PC-3 (cell line): Measurements from ENCODE around the gene GNB1. TPM values are rescaled to one million over a fixed set of nuclear protein-coding genes. Genes with fewer than 3 reads are reported as not detected.

Source experiments
- ATAC-seq: fragments of 200-7000 bp; cut with Tn5 transposase; 2 replicates; pipeline ENCODE4 v1.9.1; 2020; ENCODE audit warnings: mild to moderate bottlenecking, moderate library complexity
- BruUV-seq: library from RNA; stranded (reverse); fragments of 400-500 nt; replicated peaks from 2 replicates; lab custom pipeline; 2021; lab: Mats Ljungman, UMichigan
- CTCF ChIA-PET: fragments of 300-600 bp; sonication (Branson Sonifier 250); formaldehyde crosslinking; loops from one replicate; lab custom pipeline; 2022; ENCODE audit warnings: antibody characterized with exemption; lab: Charles Lee
- POLR2A ChIA-PET: fragments of 300-600 bp; sonication (Branson Sonifier 250); formaldehyde crosslinking; loops from one replicate; lab custom pipeline; 2022; ENCODE audit warnings: antibody characterized with exemption; ENCODE audit not compliant: unreplicated experiment; lab: Charles Lee
- DNase-seq: peaks from one replicate; pipeline ENCODE4 v3.0.0-alpha.2; 2015
- H2AFZ ChIP-seq: fragments of 300-600 bp; sonication (generic); 2 replicates; pipeline ENCODE4 v1.6.0; 2016; ENCODE audit warnings: antibody characterized with exemption, low read length
- H3F3A ChIP-seq: fragments of 300-600 bp; sonication (generic); one replicate; pipeline ENCODE4 v1.6.0; 2017; ENCODE audit warnings: antibody characterized with exemption, low read length, control low read depth, mild to moderate bottlenecking; ENCODE audit not compliant: unreplicated experiment
- H3K27ac ChIP-seq: fragments of 300-600 bp; sonication (generic); 2 replicates; pipeline ENCODE4 v1.5.1; 2016; ENCODE audit warnings: mild to moderate bottlenecking, low read length
- H3K27me3 ChIP-seq: fragments of 300-600 bp; sonication (generic); 2 replicates; pipeline ENCODE4 v1.6.1; 2016; ENCODE audit warnings: low read length, mixed read lengths
- H3K36me3 ChIP-seq: fragments of 300-600 bp; sonication (generic); 2 replicates; pipeline ENCODE4 v1.6.1; 2016; ENCODE audit warnings: low read depth, mixed run types, low read length, mixed read lengths
- H3K4me1 ChIP-seq: fragments of 300-600 bp; sonication (generic); 2 replicates; pipeline ENCODE4 v1.5.1; 2016; ENCODE audit warnings: low read length; ENCODE audit not compliant: insufficient read depth
- H3K4me2 ChIP-seq: fragments of 300-600 bp; sonication (generic); 2 replicates; pipeline ENCODE4 v1.6.0; 2016; ENCODE audit warnings: low read length
- H3K4me3 ChIP-seq: fragments of 300-600 bp; sonication (generic); 2 replicates; pipeline ENCODE4 v1.5.1; 2016; ENCODE audit warnings: mild to moderate bottlenecking, low read length, mixed read lengths
- H3K79me2 ChIP-seq: fragments of 300-600 bp; sonication (generic); 2 replicates; pipeline ENCODE4 v1.6.1; 2017; ENCODE audit warnings: low read length, mixed read lengths
- H3K9ac ChIP-seq: fragments of 300-600 bp; sonication (generic); 2 replicates; pipeline ENCODE4 v1.6.0; 2016; ENCODE audit warnings: mild to moderate bottlenecking, low read length
- H3K9me2 ChIP-seq: fragments of 300-600 bp; sonication (generic); replicated peaks from 2 replicates; pipeline ENCODE4 v1.6.1; 2016; ENCODE audit warnings: mixed run types, low read length, mixed read lengths
- H3K9me3 ChIP-seq: fragments of 300-600 bp; sonication (generic); 2 replicates; pipeline ENCODE4 v1.6.1; 2016; ENCODE audit warnings: low read length, mixed read lengths
- H4K20me1 ChIP-seq: fragments of 300-600 bp; sonication (generic); 2 replicates; pipeline ENCODE4 v1.6.1; 2016; ENCODE audit warnings: low read length, mixed read lengths
- CTCF ChIP-seq: fragments of 300-600 bp; sonication (generic); conservative IDR thresholded peaks from 2 replicates; pipeline ENCODE4 v1.5.1; 2017; ENCODE audit warnings: antibody characterized with exemption, low read depth, mild to moderate bottlenecking, low read length
- EZH2 ChIP-seq: fragments of 300-600 bp; sonication (generic); IDR thresholded peaks from one replicate; pipeline ENCODE4 v1.6.1; 2017; ENCODE audit warnings: antibody characterized with exemption, mild to moderate bottlenecking, low read length; ENCODE audit not compliant: unreplicated experiment
- EZH2phosphoT487 ChIP-seq: fragments of 300-600 bp; sonication (generic); IDR thresholded peaks from 2 replicates; pipeline ENCODE4 v1.6.1; 2018; ENCODE audit warnings: mild to moderate bottlenecking, antibody characterized with exemption, low read length, borderline replicate concordance
- intact Hi-C: fragments of 100-400 bp; cut with micrococcal nuclease; formaldehyde crosslinking; loops from 2 replicates; pipeline ENCODE4 v1.9.0; 2023
- total RNA-seq: library from RNA; depleted of rRNA; stranded (reverse); fragments of >200 nt; gene quantifications from 2 replicates; pipeline ENCODE4 v1.2.3, GENCODE V29; 2014

Gene GNB1
- total RNA-seq, 1 experiment from 2014 or later, result 125 TPM

- Histone ChIP-seq H3K4me1 (no peaks in the 10 kb centered on the region), H3K27ac (no peak overlapping the region), H3K9ac (no peak overlapping the region), H3F3A (peaks cover 5% of the 10 kb centered on the region), H3K36me3 (peaks cover 24% of the 10 kb centered on the region; the same call in 1 of the 2 replicates), H3K27me3 (no peaks in the 10 kb centered on the region), H4K20me1 (peaks cover 78% of the 10 kb centered on the region), H3K9me2 (no peaks in the 10 kb centered on the region), H2AFZ (no peak overlapping the region), H3K4me2 (no peak overlapping the region), H3K9me3 (no peaks in the 10 kb centered on the region), H3K79me2 (peaks cover 100% of the 10 kb centered on the region), H3K4me3 (no peak overlapping the region)
- BruUV-seq, result no TSS peak
- DNase-seq (no peak), ATAC-seq (no peak)
- TF ChIP-seq CTCF (no peak), EZH2phosphoT487 (no peak), EZH2 (no peak)
- POLR2A ChIA-PET, result no interaction called here
- CTCF ChIA-PET, result no interaction called here
- intact Hi-C loops, result no loop called here
Observed at GRCh38 chr1:1881727-1882126, 9.2 kb downstream of the GNB1 start.

- no peak for TF ChIP-seq CTCF
- no peak for TF ChIP-seq EZH2
- no peak for TF ChIP-seq EZH2phosphoT487
- H2AFZ ChIP-seq, result no peak overlapping the region
- H3K27ac ChIP-seq, result no peak overlapping the region
- no peaks in the 10 kb centered on the region for H3K9me2 ChIP-seq
- no peaks in the 10 kb centered on the region for H3K9me3 ChIP-seq
- no peak overlapping the region for H3K9ac ChIP-seq
- peaks cover 78% of the 10 kb centered on the region for H4K20me1 ChIP-seq
- ChIA-PET CTCF (no interaction called here), POLR2A (no interaction called here)
- H3K4me2 ChIP-seq, result no peak overlapping the region
- BruUV-seq, result no TSS peak
- DNase-seq (no peak), ATAC-seq (no peak)
- no peaks in the 10 kb centered on the region for H3K27me3 ChIP-seq
- H3K4me3 ChIP-seq, result no peak overlapping the region
- intact Hi-C loops, result no loop called here
- H3K79me2 ChIP-seq, result peaks cover 100% of the 10 kb centered on the region
- no peaks in the 10 kb centered on the region for H3K4me1 ChIP-seq
- H3K36me3 ChIP-seq, result peaks cover 34% of the 10 kb centered on the region
- H3F3A ChIP-seq, result peaks cover 5% of the 10 kb centered on the region
Observed at GRCh38 chr1:1880617-1881312, 10.1 kb downstream of the GNB1 start.

GRCh38 chr1:1879942-1880341 lies 10.9 kb downstream of the GNB1 start:
- H3K4me3 ChIP-seq, result no peak overlapping the region
- H3K27ac ChIP-seq, result no peak overlapping the region
- no peaks in the 10 kb centered on the region for H3K9me2 ChIP-seq
- H3K27me3 ChIP-seq, result no peaks in the 10 kb centered on the region
- CTCF ChIA-PET, result no interaction called here
- no peak overlapping the region for H3K9ac ChIP-seq
- peaks cover 85% of the 10 kb centered on the region for H4K20me1 ChIP-seq
- no peak for TF ChIP-seq EZH2
- no peak for TF ChIP-seq CTCF
- TF ChIP-seq EZH2phosphoT487, result no peak
- no peaks in the 10 kb centered on the region for H3K9me3 ChIP-seq
- H3K79me2 ChIP-seq, result peaks cover 100% of the 10 kb centered on the region
- intact Hi-C loops, result no loop called here
- H3K36me3 ChIP-seq, result peaks cover 42% of the 10 kb centered on the region
- H3K4me1 ChIP-seq, result no peaks in the 10 kb centered on the region
- H3F3A ChIP-seq, result peaks cover 5% of the 10 kb centered on the region
- DNase-seq (no peak), ATAC-seq (no peak)
- BruUV-seq, result no TSS peak
- no peak overlapping the region for H3K4me2 ChIP-seq
- POLR2A ChIA-PET, result no interaction called here
- H2AFZ ChIP-seq, result no peak overlapping the region
